Measurements from ENCODE around the gene USP8.
"Not testable (repeated sequence)": the region's sequence is repeated elsewhere in the genome, so short reads cannot be mapped to it uniquely, and the experiment has no call there.

Gene USP8

GRCh38 chr15:50424066-50424890, at the start of gene USP8:
TSS of gene USP8 (plus strand) at chr15:50424405. CDS start at chr15:50439074, 14,669 bp downstream.
- DNase-seq: peak; percentile 93

GRCh38 chr15:50377867-50378751, 46.1 kb upstream of the USP8 start:
- DNase-seq: no peak

GRCh38 chr15:50378776-50379175, 45.4 kb upstream of the USP8 start:
- no peak for DNase-seq

- DNase-seq: not testable (repeated sequence)
Observed at GRCh38 chr15:50379413-50379812, 44.8 kb upstream of the USP8 start.

- no peak for DNase-seq
Observed at GRCh38 chr15:50380089-50380488, 44.1 kb upstream of the USP8 start.

- no peak for DNase-seq
Observed at GRCh38 chr15:50381438-50381837, 42.8 kb upstream of the USP8 start.

- not testable (repeated sequence) for DNase-seq
Observed at GRCh38 chr15:50382408-50382807, 41.8 kb upstream of the USP8 start.

- DNase-seq: no peak
Observed at GRCh38 chr15:50390554-50391264, 33.5 kb upstream of the USP8 start.

- DNase-seq: not testable (repeated sequence)
Observed at GRCh38 chr15:50391561-50391960, 32.6 kb upstream of the USP8 start.

GRCh38 chr15:50411870-50412269, 12.3 kb upstream of the USP8 start:
- DNase-seq: no peak

- no peak for DNase-seq
Observed at GRCh38 chr15:50414624-50415023, 9.6 kb upstream of the USP8 start.

GRCh38 chr15:50415752-50416404, 8.3 kb upstream of the USP8 start:
- DNase-seq: no peak

GRCh38 chr15:50416890-50417289, 7.3 kb upstream of the USP8 start:
- DNase-seq: no peak

- no peak for DNase-seq
Observed at GRCh38 chr15:50418041-50418583, 6.1 kb upstream of the USP8 start.

- DNase-seq: no peak
Observed at GRCh38 chr15:50425219-50425618, 1.0 kb downstream of the USP8 start.

- not testable (repeated sequence) for DNase-seq
Observed at GRCh38 chr15:50425678-50426246, 1.6 kb downstream of the USP8 start.

GRCh38 chr15:50426428-50426827, 2.2 kb downstream of the USP8 start:
- DNase-seq: no peak

GRCh38 chr15:50431204-50431603, 7.0 kb downstream of the USP8 start:
- no peak for DNase-seq

GRCh38 chr15:50432230-50432629, 8.0 kb downstream of the USP8 start:
- DNase-seq: no peak

- no peak for DNase-seq
Observed at GRCh38 chr15:50435772-50436171, 11.6 kb downstream of the USP8 start.

GRCh38 chr15:50438251-50438650, 14.0 kb downstream of the USP8 start:
- DNase-seq: no peak

- DNase-seq: no peak
Observed at GRCh38 chr15:50440932-50441331, 16.7 kb downstream of the USP8 start.
